Right ventricle myocardium inferior (tissue), 1 donor: ENCODE data around the gene NTMT1. TPM values are rescaled to one million over a fixed set of nuclear protein-coding genes. Genes with fewer than 3 reads are reported as not detected.

Experiments
- ATAC-seq: fragments of 200-7000 bp; cut with Tn5 transposase; one replicate; pipeline ENCODE4 v1.9.1; 2020; ENCODE audit warnings: mild to moderate bottlenecking, moderate library complexity
- DNase-seq: peaks from one replicate; pipeline ENCODE4 v3.0.0; 2021; ENCODE audit errors: missing footprints
- intact Hi-C: fragments of 100-400 bp; cut with DNase I; formaldehyde crosslinking; loops from one replicate; pipeline ENCODE4 v1.11.0; 2022
- total RNA-seq: library from RNA; stranded (reverse); fragmentation: NEBNext Ultra II Directional; extraction: Animal tissue kit (Norgen Biotek cat#: 25700); gene quantifications from one replicate; pipeline ENCODE4 v1.2.1, GENCODE V29; 2021
- donor health status: DM: no; HTN: yes; CAD: no; lungs with severe emphysema.

Gene NTMT1
- total RNA-seq, 1 donor from 2014 or later: 72.1 TPM

- DNase-seq: no peak
- no peak for ATAC-seq
- intact Hi-C loops: no loop called here
These were observed 59.4 kb downstream of the NTMT1 start for GRCh38 chr9:129685220-129685932.

Other genes with a start within 250 kb of the NTMT1 start
- not detected for gene C9orf50, start 5.1 kb upstream of the NTMT1 start, total RNA-seq
- gene ASB6, start 16.0 kb downstream of the NTMT1 start, total RNA-seq: 9.3 TPM
- gene PRRX2, start 39.5 kb downstream of the NTMT1 start, total RNA-seq: 0.54 TPM
- 4.8 TPM for gene PTGES, start 126.9 kb downstream of the NTMT1 start, total RNA-seq
- gene TOR1B, start 177.0 kb downstream of the NTMT1 start, total RNA-seq: 10.5 TPM
- 12.2 TPM for gene TOR1A, start 198.0 kb downstream of the NTMT1 start, total RNA-seq
- 32.0 TPM for gene C9orf78, start 209.1 kb downstream of the NTMT1 start, total RNA-seq
- gene USP20, start 209.3 kb downstream of the NTMT1 start, total RNA-seq: 14.0 TPM